ENCODE measurements around the gene TXN2. TPM values are rescaled to one million over a fixed set of nuclear protein-coding genes. Genes with fewer than 3 reads are reported as not detected.

The TXN2 gene
- total RNA-seq, 1 experiment from 2014 or later: 58.6 TPM

DNA sequence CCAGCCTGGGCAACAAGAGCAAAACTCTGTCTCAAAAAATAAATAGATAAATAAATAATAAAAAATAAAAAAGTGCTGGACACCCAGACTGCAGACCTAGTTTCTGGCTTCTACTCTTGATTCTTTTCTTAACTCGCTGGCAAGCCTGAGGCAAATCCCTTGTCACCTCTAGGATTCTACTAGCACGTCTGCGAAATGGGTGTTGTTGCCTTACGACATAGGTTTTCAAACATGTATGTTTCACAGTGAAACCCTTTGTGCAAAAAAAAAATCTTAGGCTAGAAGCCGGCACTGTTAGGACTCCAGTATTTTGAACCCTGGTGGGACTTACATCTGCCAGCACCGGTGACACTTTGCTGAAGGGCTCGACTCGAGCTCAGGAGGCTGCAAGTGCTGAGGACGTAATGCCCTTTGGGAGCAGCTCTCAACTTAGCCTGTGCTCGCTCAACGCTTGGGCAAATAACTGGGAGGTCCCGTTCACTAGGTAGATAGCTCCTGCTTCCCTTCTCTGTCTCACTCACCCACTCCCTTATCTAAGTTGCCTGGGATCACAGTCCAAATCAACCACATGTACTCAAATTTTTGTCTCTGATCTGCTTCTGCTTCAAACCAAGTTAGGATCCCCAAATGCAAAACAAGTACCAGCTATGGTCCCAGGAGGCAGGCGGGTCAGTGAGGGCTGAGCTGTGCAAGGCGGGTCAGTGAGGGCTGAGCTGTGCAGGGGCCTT lies 59.0 kb downstream of the TXN2 start:
- no peak for DNase-seq
- H4K8ac ChIP-seq (replicated peaks; ENCODE audit: insufficient read length, low read depth, low read length): no peak overlapping the region
- H3K9ac ChIP-seq (ENCODE audit: extremely low read depth, insufficient read length, low read length): no peak overlapping the region
- H3K27me3 ChIP-seq (ENCODE audit: insufficient read depth, low read length): no peaks in the 10 kb centered on the region
- no peak overlapping the region; a peak in 1 of 7 replicates for H3K27ac Mint-ChIP-seq
- H3K36me3 Mint-ChIP-seq (ENCODE audit: insufficient read depth in 1 of 3, low read depth in 3 of 3): no peaks in the 10 kb centered on the region
- no peak overlapping the region for H2AK5ac ChIP-seq (ENCODE audit: insufficient read length, low read length)
- H3K79me2 ChIP-seq (ENCODE audit: insufficient read depth, low read length): no peaks in the 10 kb centered on the region
- TF ChIP-seq CTCF (conservative IDR thresholded peaks at IDR 0.05): no peak
- no peaks in the 10 kb centered on the region for H3K23me2 ChIP-seq (ENCODE audit: insufficient read length, low read depth, low read length, poor library complexity, severe bottlenecking)
- H3K56ac ChIP-seq (ENCODE audit: insufficient read length, low read depth, low read length): no peak overlapping the region
- no peak overlapping the region for H3K4me3 Mint-ChIP-seq
- H2BK12ac ChIP-seq (ENCODE audit: insufficient read length, low read depth, low read length): no peak overlapping the region
- no peak overlapping the region for H3K14ac ChIP-seq (ENCODE audit: insufficient read depth, low read length)
- peaks cover 18 to 33% of the 10 kb centered on the region in 2 experiments for H3K4me1 Mint-ChIP-seq
- no peak overlapping the region for H3K23ac ChIP-seq (ENCODE audit: insufficient read length, low read depth, low read length)
- H2BK20ac ChIP-seq (ENCODE audit: low read depth, low read length, poor library complexity, severe bottlenecking): no peak overlapping the region
- no peak overlapping the region for H3K4me2 ChIP-seq (ENCODE audit: insufficient read depth, insufficient read length, low read length)
- no peak overlapping the region for H3K4ac ChIP-seq (ENCODE audit: low read depth, low read length)
- no peak overlapping the region for H3K27ac ChIP-seq (ENCODE audit: insufficient read length, low read depth, low read length)
- H3K4me1 ChIP-seq (ENCODE audit: insufficient read depth, low read length): no peaks in the 10 kb centered on the region
- no peak overlapping the region for H2AFZ ChIP-seq (ENCODE audit: low read length)
- H2BK15ac ChIP-seq (ENCODE audit: low read depth, low read length): no peak overlapping the region
- no CpG with 5 or more reads among the region's 14 CpGs for WGBS (ENCODE audit: extremely low coverage, insufficient read length, low lambda C conversion rate)
- no peaks in the 10 kb centered on the region for H3K79me1 ChIP-seq (ENCODE audit: insufficient read depth, low read depth, low read length, poor library complexity, severe bottlenecking)
- no peaks in the 10 kb centered on the region for H4K20me1 ChIP-seq (ENCODE audit: control insufficient read depth, insufficient read depth, insufficient read length)
- no peak overlapping the region for H3T11ph ChIP-seq (ENCODE audit: low read length)
- H3K9me3 ChIP-seq (ENCODE audit: control insufficient read depth, low read depth, low read length): no peaks in the 10 kb centered on the region
- H3K18ac ChIP-seq (ENCODE audit: insufficient read length, low read depth, low read length): no peak overlapping the region
- no peaks in the 10 kb centered on the region; a peak in 1 of 5 replicates for H3K9me3 Mint-ChIP-seq
- H3K27me3 Mint-ChIP-seq (ENCODE audit: low read depth): no peaks in the 10 kb centered on the region
- H2BK5ac ChIP-seq (ENCODE audit: insufficient read length, low read length): no peak overlapping the region
- H2BK120ac ChIP-seq (ENCODE audit: low read depth, low read length, poor library complexity, severe bottlenecking): no peak overlapping the region
- H4K5ac ChIP-seq (ENCODE audit: insufficient read length, low read depth, low read length): no peak overlapping the region
- H4K91ac ChIP-seq (ENCODE audit: insufficient read length, low read depth, low read length): no peak overlapping the region
